ENCODE data around the gene NR2F1-AS1. TPM values are rescaled to one million over a fixed set of nuclear protein-coding genes. Genes with fewer than 3 reads are reported as not detected.

The NR2F1-AS1 gene
- total and polyA plus RNA-seq, 3 donors from 2014 or later, result 15.6 to 24.8 (median 20.6) TPM

GRCh38 chr5:93594591-93595419 lies 13.8 kb upstream of the NR2F1-AS1 start:
- intact Hi-C loops (cut with DNase I; ENCODE audit: low total_unique reads), result no loop called here
- H3K27me3 ChIP-seq, result no peaks in the 10 kb centered on the region
- H3K36me3 ChIP-seq (ENCODE audit: low read depth, missing control alignments), result no peaks in the 10 kb centered on the region
- TF ChIP-seq CTCF (IDR thresholded peaks at IDR 0.05) (no peak), POLR2A (IDR thresholded peaks at IDR 0.05) (no peak)
- H3K9me3 ChIP-seq, result no peaks in the 10 kb centered on the region
- H3K27ac ChIP-seq, result no peak overlapping the region
- H3K4me1 ChIP-seq, result no peaks in the 10 kb centered on the region
- DNase-seq, result no peak
- 36 to 41% methylated on average over 11 to 37 of the region's 37 CpGs for WGBS, 2 donors
- no peak overlapping the region for H3K4me3 ChIP-seq

- no peak for DNase-seq
- no peaks in the 10 kb centered on the region for H3K9me3 ChIP-seq
These were observed 12.6 kb upstream of the NR2F1-AS1 start for GRCh38 chr5:93593476-93594131.

GRCh38 chr5:93592883-93593282 lies 11.9 kb upstream of the NR2F1-AS1 start:
- Histone ChIP-seq H3K27me3 (no peaks in the 10 kb centered on the region), H3K4me3 (no peak overlapping the region), H3K9me3 (no peaks in the 10 kb centered on the region), H3K4me1 (no peaks in the 10 kb centered on the region), H3K36me3 (ENCODE audit: low read depth, missing control alignments) (no peaks in the 10 kb centered on the region), H3K27ac (no peak overlapping the region)
- no peak for TF ChIP-seq CTCF (IDR thresholded peaks at IDR 0.05)
- DNase-seq, result no peak
- intact Hi-C loops (cut with DNase I; ENCODE audit: low total_unique reads), result no loop called here
- 78 to 93% methylated on average over 4 to 5 of the region's 5 CpGs for WGBS, 2 donors

More at GRCh38 chr5:93593476-93594131, 12.6 kb upstream of the NR2F1-AS1 start:
- H3K27me3 ChIP-seq, result no peaks in the 10 kb centered on the region
- intact Hi-C loops (cut with DNase I; ENCODE audit: low total_unique reads), result no loop called here
- no peaks in the 10 kb centered on the region for H3K4me1 ChIP-seq
- no peaks in the 10 kb centered on the region for H3K36me3 ChIP-seq (ENCODE audit: low read depth, missing control alignments)
- TF ChIP-seq CTCF (IDR thresholded peaks at IDR 0.05) (no peak), POLR2A (IDR thresholded peaks at IDR 0.05) (no peak)
- 69 to 74% methylated on average over 30 of the region's 30 CpGs for WGBS, 2 donors
- no peak overlapping the region for H3K27ac ChIP-seq
- H3K4me3 ChIP-seq, result no peak overlapping the region

- Histone ChIP-seq H3K27me3 (no peaks in the 10 kb centered on the region), H3K4me1 (no peaks in the 10 kb centered on the region), H3K9me3 (no peaks in the 10 kb centered on the region), H3K36me3 (ENCODE audit: low read depth, missing control alignments) (no peaks in the 10 kb centered on the region), H3K27ac (no peak overlapping the region), H3K4me3 (no peak overlapping the region)
- intact Hi-C loops (cut with DNase I; ENCODE audit: low total_unique reads), result no loop called here
- 76 to 85% methylated on average over 4 of the region's 4 CpGs for WGBS, 2 donors
- TF ChIP-seq CTCF (IDR thresholded peaks at IDR 0.05) (no peak), POLR2A (IDR thresholded peaks at IDR 0.05) (no peak)
- no peak for DNase-seq
These were observed 10.4 kb upstream of the NR2F1-AS1 start for GRCh38 chr5:93591323-93591945.
